DND-41 (cell line): ENCODE results near the gene DNAJC5.
"Not testable (repeated sequence)": the region's sequence is repeated elsewhere in the genome, so short reads cannot be mapped to it uniquely, and the experiment has no call there.

ENCODE experiments used
- ATAC-seq: fragments of 200-7000 bp; cut with Tn5 transposase; 3 replicates; pipeline ENCODE4 v1.9.1; 2021; ENCODE audit warnings: low read depth; ENCODE audit not compliant: insufficient read depth
- DNase-seq: peaks from one replicate; pipeline ENCODE4 v3.0.0-alpha.2; 2020
- H2AFZ ChIP-seq: 2 replicates; pipeline ENCODE4 v1.6.0; 2012; ENCODE audit warnings: low read depth, low read length
- H3K27ac ChIP-seq: 2 replicates; pipeline ENCODE4 v1.5.1; 2012; ENCODE audit warnings: low read length, inconsistent platforms
- H3K27me3 ChIP-seq: fragments of 200-600 bp; sonication (generic); 2 replicates; pipeline ENCODE4 v1.6.0; 2012; ENCODE audit warnings: low read length, mild to moderate bottlenecking, inconsistent platforms; ENCODE audit not compliant: insufficient read depth, poor library complexity
- H3K36me3 ChIP-seq: 2 replicates; pipeline ENCODE4 v1.5.1; 2012; ENCODE audit warnings: low read length, inconsistent platforms; ENCODE audit not compliant: insufficient read depth
- H3K4me1 ChIP-seq: 2 replicates; pipeline ENCODE4 v1.5.1; 2012; ENCODE audit warnings: mild to moderate bottlenecking, low read length; ENCODE audit not compliant: insufficient read depth
- H3K4me2 ChIP-seq: 2 replicates; pipeline ENCODE4 v1.6.0; 2012; ENCODE audit warnings: mild to moderate bottlenecking, moderate library complexity, low read length, inconsistent platforms; ENCODE audit not compliant: insufficient read depth
- H3K4me3 ChIP-seq, 2 experiments: fragments of 200-600 bp in 1 of 2; shearing (Covaris generic) in 1 of 2; 2 replicates each; pipeline ENCODE4 v1.5.1; 2012 to 2016; ENCODE audit warnings: inconsistent platforms in 2 of 2, low read length in 2 of 2, mild to moderate bottlenecking in 2 of 2, low read depth in 1 of 2, moderate library complexity in 1 of 2
- H3K79me2 ChIP-seq: 2 replicates; pipeline ENCODE4 v1.6.0; 2012; ENCODE audit warnings: low read length, inconsistent platforms; ENCODE audit not compliant: insufficient read depth
- H3K9ac ChIP-seq: 2 replicates; pipeline ENCODE4 v1.6.0; 2012; ENCODE audit warnings: low read depth, mild to moderate bottlenecking, inconsistent platforms, low read length, moderate library complexity
- H3K9me3 ChIP-seq: 2 replicates; pipeline ENCODE4 v1.5.1; 2012; ENCODE audit warnings: low read length, moderate library complexity, mild to moderate bottlenecking, inconsistent platforms; ENCODE audit not compliant: insufficient read depth, severe bottlenecking
- H4K20me1 ChIP-seq: 2 replicates; pipeline ENCODE4 v1.6.0; 2012; ENCODE audit warnings: low read length; ENCODE audit not compliant: insufficient read depth
- CTCF ChIP-seq: IDR thresholded peaks from 2 replicates; pipeline ENCODE4 v1.5.1; 2012; ENCODE audit warnings: borderline replicate concordance, low read length, moderate library complexity, mild to moderate bottlenecking; ENCODE audit not compliant: poor library complexity, severe bottlenecking; ENCODE audit errors: extremely low read depth
- EZH2 ChIP-seq: IDR thresholded peaks from 3 replicates; pipeline ENCODE4 v1.6.1; 2012; ENCODE audit warnings: borderline replicate concordance, low read depth, mild to moderate bottlenecking, moderate library complexity, low read length, inconsistent platforms; ENCODE audit not compliant: severe bottlenecking

The DNAJC5 gene

GRCh38 chr20:63959699-63960075 lies 64.8 kb downstream of the DNAJC5 start:
- peaks cover 29% of the 10 kb centered on the region for H3K79me2 ChIP-seq
- DNase-seq (no peak), ATAC-seq (no peak)
- peaks cover 77% of the 10 kb centered on the region for H3K36me3 ChIP-seq
- peaks cover 16% of the 10 kb centered on the region for H3K4me1 ChIP-seq
- peaks cover 21% of the 10 kb centered on the region for H3K9me3 ChIP-seq
- H3K4me3 ChIP-seq = no peak overlapping the region
- H3K27ac ChIP-seq = no peak overlapping the region
- H3K27me3 ChIP-seq = no peaks in the 10 kb centered on the region
- H2AFZ ChIP-seq = no peak overlapping the region
- TF ChIP-seq EZH2 (no peak), CTCF (no peak)
- no peak overlapping the region for H3K9ac ChIP-seq
- H4K20me1 ChIP-seq = peaks cover 42% of the 10 kb centered on the region
- no peak overlapping the region for H3K4me2 ChIP-seq

- not testable (repeated sequence) for H3K27me3 ChIP-seq, H3K27ac ChIP-seq, H3K9ac ChIP-seq, H3K4me2 ChIP-seq, H3K4me1 ChIP-seq, H3K4me3 ChIP-seq, ATAC-seq, DNase-seq, H2AFZ ChIP-seq
- H3K79me2 ChIP-seq = peaks cover 16% of the 10 kb centered on the region
- H3K36me3 ChIP-seq = peaks cover 75% of the 10 kb centered on the region
- H4K20me1 ChIP-seq = peaks cover 35% of the 10 kb centered on the region
- peaks cover 22% of the 10 kb centered on the region for H3K9me3 ChIP-seq
These were observed 66.0 kb downstream of the DNAJC5 start for GRCh38 chr20:63960654-63961621.

GRCh38 chr20:63961664-63962425 lies 66.9 kb downstream of the DNAJC5 start:
- Histone ChIP-seq H3K36me3 (peaks cover 82% of the 10 kb centered on the region), H3K4me3 (no peak overlapping the region), H3K27ac (no peak overlapping the region), H3K9me3 (peaks cover 31% of the 10 kb centered on the region), H3K4me2 (no peak overlapping the region), H3K27me3 (no peaks in the 10 kb centered on the region), H2AFZ (no peak overlapping the region), H3K4me1 (peaks cover 5% of the 10 kb centered on the region; the same call in 1 of the 2 replicates), H3K79me2 (peaks cover 13% of the 10 kb centered on the region; the same call in 1 of the 2 replicates), H3K9ac (no peak overlapping the region), H4K20me1 (peaks cover 35% of the 10 kb centered on the region)
- DNase-seq (no peak), ATAC-seq (no peak)
- TF ChIP-seq CTCF = no peak
- TF ChIP-seq EZH2 = no peak
